Psoas muscle (tissue), 8 donors: ENCODE results near the gene CAMK2B. TPM values are rescaled to one million over a fixed set of nuclear protein-coding genes. Genes with fewer than 3 reads are reported as not detected.
"Not testable (repeated sequence)": the region's sequence is repeated elsewhere in the genome, so short reads cannot be mapped to it uniquely, and the experiment has no call there.

Experiments
- ATAC-seq, 4 donors: fragments of 200-7000 bp; cut with Tn5 transposase; one replicate each; pipeline ENCODE4 v1.9.1; 2020; ENCODE audit warnings: moderate library complexity in 3 of 4, mild to moderate bottlenecking in 2 of 4
- DNase-seq, 2 donors: peaks; one replicate each; pipeline ENCODE4 v3.0.0-alpha.2; 2020
- H3K27ac ChIP-seq: fragments of 200-600 bp; one replicate; pipeline ENCODE4 v1.8.0; 2022
- H3K27me3 ChIP-seq, 3 donors: fragments of 200-600 bp in 1 of 3; one replicate each; pipeline versions ENCODE4 v1.6.1 to v1.8.0; 2013 to 2022; ENCODE audit warnings: low read length in 2 of 3, mild to moderate bottlenecking in 2 of 3, moderate library complexity in 1 of 3; ENCODE audit not compliant: insufficient read depth in 3 of 3
- H3K36me3 ChIP-seq, 2 donors: fragments of 200-600 bp in 1 of 2; one replicate each; pipeline versions ENCODE4 v1.6.1 to v1.8.0; 2013 to 2022; ENCODE audit warnings: low read depth in 1 of 2, mild to moderate bottlenecking in 1 of 2, moderate library complexity in 1 of 2; ENCODE audit not compliant: insufficient read depth in 1 of 2
- H3K4me1 ChIP-seq: fragments of 200-600 bp; one replicate; pipeline ENCODE4 v1.8.0; 2022
- H3K4me3 ChIP-seq: fragments of 200-600 bp; one replicate; pipeline ENCODE4 v1.8.0; 2022; ENCODE audit warnings: mild to moderate bottlenecking
- H3K9me3 ChIP-seq: fragments of 200-600 bp; one replicate; pipeline ENCODE4 v1.8.0; 2022
- CTCF ChIP-seq: fragments of 200-600 bp; IDR thresholded peaks from one replicate; pipeline ENCODE4 v1.8.0; 2022; ENCODE audit warnings: antibody characterized with exemption
- WGBS, 3 donors: extraction: QIAGEN DNeasy Blood & Tissue Kit; methylation state at CpG; one replicate each; pipeline versions ENCODE4 v1.1.6 to v1.1.7; 2013; 5-methylcytosine and 5-hydroxymethylcytosine counted together
- intact Hi-C, 2 donors: fragments of 100-400 bp; cut with DNase I; formaldehyde crosslinking; loops; one replicate each; pipeline versions ENCODE4 v1.11.0 to v1.14.2; 2022
- polyA plus RNA-seq, 3 donors: library from polyadenylated mRNA; stranded (reverse); fragments of 200-250 nt; gene quantifications; one replicate each; pipeline ENCODE4 v1.2.3, GENCODE V29; 2013
- total RNA-seq, 4 donors: library from RNA; stranded (reverse); fragmentation: NEBNext Ultra II Directional in 2 of 4; extraction: Animal tissue kit (Norgen Biotek cat#: 25700) in 2 of 4; gene quantifications; one replicate each; pipeline versions ENCODE4 v1.2.1 to v1.2.4, GENCODE V29; 2021 to 2023
- donor health status: healthy with polysubstance abuse.
- donor health status: DM: no; HTN: no; CAD: no; lungs with moderate emphysema.
- donor health status: Bipolar disorder and iron deficiency.
- donor health status: healthy.
- donor health status: DM: yes; HTN: yes; CAD: no.
- donor health status: DM: no; HTN: no; CAD: no.
- donor health status: DM: no; HTN: no; CAD: no.
- donor health status: DM: yes; HTN: yes; CAD: no.

Gene CAMK2B
- total and polyA plus RNA-seq, 7 donors = 14.5 to 81.4 (median 50.0) TPM

- H3K36me3 ChIP-seq = peaks cover 2 to 20% of the 10 kb centered on the region in 2 donors
- peak within 1 kb of the TSS; percentile 82 for H3K27ac ChIP-seq
- no peaks in the 10 kb centered on the region for H3K27me3 ChIP-seq
- intact Hi-C loops = loop anchor here in 1 of 2 donors (5.0 kb wide), 1 partner anchor 119 kb away; the partner anchor contains the start of gene POLM
- peaks cover 10% of the 10 kb centered on the region for H3K4me1 ChIP-seq
- H3K9me3 ChIP-seq = no peaks in the 10 kb centered on the region
- peak; percentile 91 to 96 for DNase-seq
- WGBS, 3 donors = 0 to 1% (median 0%) methylated on average over 47 to 58 of the region's 58 CpGs
- ATAC-seq = peak; percentile 99
- H3K4me3 ChIP-seq = peak within 1 kb of the TSS; percentile 91
- peak; percentile 59 for TF ChIP-seq CTCF
Observed at GRCh38 chr7:44200699-44201461, 124.5 kb downstream of the CAMK2B start, which contains the start of gene YKT6. TSS of gene YKT6 (plus strand) at chr7:44200978. CDS start at chr7:44201136, 158 bp downstream.

- H3K27me3 ChIP-seq, DNase-seq, H3K27ac ChIP-seq, H3K9me3 ChIP-seq, ATAC-seq, H3K4me3 ChIP-seq: not testable (repeated sequence)
- Histone ChIP-seq H3K4me1 (peaks cover 10% of the 10 kb centered on the region), H3K36me3 (peaks cover 0 to 13% of the 10 kb centered on the region in 2 donors)
- intact Hi-C loops = loop anchor here in 1 of 2 donors (5.0 kb wide), 1 partner anchor 118 kb away; the partner anchor contains the start of gene POLM
- 82 to 83% methylated on average over 2 to 3 of the region's 3 CpGs; no CpG with 5 or more reads in 1 of the 3 donors for WGBS, 3 donors
Observed at GRCh38 chr7:44200163-44200562, 125.2 kb downstream of the CAMK2B start.

- ATAC-seq (no peak), DNase-seq (no peak)
- H3K27me3 ChIP-seq = no peaks in the 10 kb centered on the region
- no peak overlapping the region for H3K27ac ChIP-seq
- H3K4me3 ChIP-seq = no peak overlapping the region
- intact Hi-C loops = loop anchor here in 1 of 2 donors (10.0 kb wide), 1 partner anchor 173 kb away; no protein-coding TSS in a partner anchor
- H3K9me3 ChIP-seq = no peaks in the 10 kb centered on the region
- peaks cover 8% of the 10 kb centered on the region for H3K4me1 ChIP-seq
- 76 to 88% (median 82%) methylated on average over 7 of the region's 7 CpGs for WGBS, 3 donors
- no peak for TF ChIP-seq CTCF
- no peaks in the 10 kb centered on the region for H3K36me3 ChIP-seq
Observed at GRCh38 chr7:44197474-44197873, 127.9 kb downstream of the CAMK2B start.

- H3K27ac ChIP-seq = no peak overlapping the region
- no peaks in the 10 kb centered on the region for H3K36me3 ChIP-seq
- intact Hi-C loops = loop anchor here in 1 of 2 donors (10.0 kb wide), 1 partner anchor 172 kb away; no protein-coding TSS in a partner anchor
- 17 to 20% (median 20%) methylated on average over 3 of the region's 3 CpGs for WGBS, 3 donors
- no peaks in the 10 kb centered on the region for H3K9me3 ChIP-seq
- DNase-seq = no peak
- peak; percentile 64 for TF ChIP-seq CTCF
- ATAC-seq = peak in 2 of 4 donors; percentile 36 to 39
- H3K27me3 ChIP-seq = no peaks in the 10 kb centered on the region
- no peaks in the 10 kb centered on the region for H3K4me1 ChIP-seq
- no peak overlapping the region for H3K4me3 ChIP-seq
Observed at GRCh38 chr7:44196450-44196872, 128.9 kb downstream of the CAMK2B start.

- no peaks in the 10 kb centered on the region for H3K9me3 ChIP-seq
- no peaks in the 10 kb centered on the region for H3K27me3 ChIP-seq
- DNase-seq = no peak
- no peak overlapping the region for H3K27ac ChIP-seq
- WGBS, 3 donors = 24 to 42% (median 26%) methylated on average over 1 of the region's 1 CpG
- no peak for TF ChIP-seq CTCF
- no peak overlapping the region for H3K4me3 ChIP-seq
- H3K4me1 ChIP-seq = no peaks in the 10 kb centered on the region
- intact Hi-C loops = loop anchor here in 1 of 2 donors (10.0 kb wide), 1 partner anchor 171 kb away; no protein-coding TSS in a partner anchor
- no peak for ATAC-seq
- no peaks in the 10 kb centered on the region for H3K36me3 ChIP-seq
Observed at GRCh38 chr7:44195889-44196288, 129.5 kb downstream of the CAMK2B start.
